GM12874 (cell line): ENCODE data around the gene SNRPF.

Source experiments
- CTCF ChIP-seq: IDR thresholded peaks from 2 replicates; pipeline ENCODE4 v1.5.1; 2011; ENCODE audit warnings: low read depth, mild to moderate bottlenecking, control low read depth, low read length, moderate library complexity; ENCODE audit not compliant: insufficient read depth

SNRPF gene

GRCh38 chr12:95848575-95849388 lies 10.0 kb upstream of the SNRPF start:
- TF ChIP-seq CTCF: no peak

- no peak for TF ChIP-seq CTCF
These were observed 7.1 kb upstream of the SNRPF start for GRCh38 chr12:95851606-95852005.

GRCh38 chr12:95852133-95852532 lies 6.6 kb upstream of the SNRPF start:
- no peak for TF ChIP-seq CTCF

- no peak for TF ChIP-seq CTCF
These were observed 1.6 kb upstream of the SNRPF start for GRCh38 chr12:95857156-95857555.

- TF ChIP-seq CTCF: no peak
These were observed 953 bp upstream of the SNRPF start for GRCh38 chr12:95857799-95858198.

DNA sequence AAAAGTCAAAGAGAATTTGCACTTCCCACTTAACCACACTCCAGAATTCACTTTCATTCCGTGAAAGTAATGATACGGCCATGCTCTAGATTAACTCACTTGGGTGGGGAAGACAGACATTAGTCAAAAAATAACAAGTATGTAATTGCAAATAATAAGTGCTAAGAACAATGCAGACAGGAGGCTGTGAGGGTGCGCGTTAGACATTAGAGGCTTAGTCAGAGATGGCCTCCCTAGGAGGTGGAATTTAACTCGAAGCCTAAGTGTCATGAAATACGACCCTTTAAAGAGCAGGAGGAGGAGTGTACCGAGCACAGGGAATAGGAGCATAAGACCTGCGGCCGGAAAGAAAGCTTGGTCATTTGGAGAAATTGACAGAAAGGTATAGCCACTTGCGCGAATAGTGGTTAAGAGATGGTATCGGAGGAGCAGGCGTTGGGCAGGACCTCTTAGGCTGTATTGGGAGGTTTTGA lies 628 bp downstream of the SNRPF start:
- no peak for TF ChIP-seq CTCF

GRCh38 chr12:95859947-95860850 lies 1.4 kb downstream of the SNRPF start:
- no peak for TF ChIP-seq CTCF
